GM23338 (cell line): ENCODE results near the gene MRNIP. TPM values are rescaled to one million over a fixed set of nuclear protein-coding genes. Genes with fewer than 3 reads are reported as not detected.

Source experiments
- ATAC-seq: fragments of 200-7000 bp; cut with Tn5 transposase; 3 replicates; pipeline ENCODE4 v1.9.1; 2020
- DNase-seq: peaks from one replicate; pipeline ENCODE4 v3.0.0-alpha.2; 2015; ENCODE audit warnings: low spot score
- H2AFZ ChIP-seq: fragments of 200-600 bp; sonication (generic); 2 replicates; pipeline ENCODE4 v1.8.0; 2016; ENCODE audit warnings: antibody characterized with exemption, mild to moderate bottlenecking, moderate library complexity
- H3F3A ChIP-seq: fragments of 200-600 bp; sonication (generic); replicated peaks from 2 replicates; pipeline ENCODE4 v1.8.0; 2017; ENCODE audit warnings: antibody characterized with exemption, mixed run types, low read depth
- H3K27ac ChIP-seq: fragments of 200-600 bp; sonication (generic); 2 replicates; pipeline ENCODE4 v1.6.1; 2016; ENCODE audit warnings: low read depth
- H3K27me3 ChIP-seq: fragments of 200-600 bp; sonication (generic); 2 replicates; pipeline ENCODE4 v1.8.0; 2016; ENCODE audit warnings: mild to moderate bottlenecking, mixed run types, moderate library complexity; ENCODE audit not compliant: insufficient read depth
- H3K36me3 ChIP-seq: fragments of 200-600 bp; sonication (generic); 2 replicates; pipeline ENCODE4 v1.8.0; 2016; ENCODE audit warnings: mild to moderate bottlenecking; ENCODE audit not compliant: insufficient read depth
- H3K4me1 ChIP-seq: fragments of 200-600 bp; sonication (generic); 2 replicates; pipeline ENCODE4 v1.8.0; 2016; ENCODE audit warnings: mild to moderate bottlenecking, moderate library complexity; ENCODE audit not compliant: insufficient read depth
- H3K4me2 ChIP-seq: fragments of 200-600 bp; sonication (generic); 2 replicates; pipeline ENCODE4 v1.7.1; 2017; ENCODE audit warnings: mixed run types
- H3K4me3 ChIP-seq: fragments of 200-600 bp; sonication (generic); 2 replicates; pipeline ENCODE4 v1.6.1; 2016; ENCODE audit warnings: mixed run types
- H3K79me2 ChIP-seq: fragments of 200-600 bp; sonication (generic); replicated peaks from 2 replicates; pipeline ENCODE4 v1.8.0; 2017; ENCODE audit warnings: mild to moderate bottlenecking; ENCODE audit not compliant: insufficient read depth
- H3K9me2 ChIP-seq: fragments of 200-600 bp; sonication (generic); 2 replicates; pipeline ENCODE4 v1.8.0; 2017; ENCODE audit not compliant: insufficient read depth
- H4K20me1 ChIP-seq: fragments of 200-600 bp; sonication (generic); replicated peaks from 2 replicates; pipeline ENCODE4 v1.8.0; 2017; ENCODE audit warnings: mild to moderate bottlenecking; ENCODE audit not compliant: insufficient read depth
- H3K27ac Mint-ChIP-seq: 2 replicates; pipeline ENCODE4 v1.8.0; 2020; ENCODE audit warnings: inconsistent platforms, mild to moderate bottlenecking, moderate library complexity, mixed read lengths
- H3K27me3 Mint-ChIP-seq: 3 replicates; pipeline ENCODE4 v1.8.0; 2022; ENCODE audit warnings: low read depth, mild to moderate bottlenecking, moderate library complexity, mixed read lengths, inconsistent platforms; ENCODE audit not compliant: insufficient read depth, poor library complexity
- H3K36me3 Mint-ChIP-seq: 3 replicates; pipeline ENCODE4 v1.8.0; 2021; ENCODE audit warnings: low read depth, mild to moderate bottlenecking, inconsistent platforms, moderate library complexity, mixed read lengths
- H3K4me1 Mint-ChIP-seq: 3 replicates; pipeline ENCODE4 v1.8.0; 2020; ENCODE audit warnings: mild to moderate bottlenecking, inconsistent platforms, mixed read lengths
- H3K4me3 Mint-ChIP-seq: 3 replicates; pipeline ENCODE4 v1.8.0; 2021; ENCODE audit warnings: moderate library complexity, mild to moderate bottlenecking, inconsistent platforms, mixed read lengths
- H3K9me3 Mint-ChIP-seq: 3 replicates; pipeline ENCODE4 v1.8.0; 2020; ENCODE audit warnings: moderate library complexity, mild to moderate bottlenecking, inconsistent platforms, mixed read lengths
- EZH2 ChIP-seq: fragments of 200-600 bp; sonication (generic); IDR thresholded peaks from one replicate; pipeline ENCODE4 v1.8.0; 2017; ENCODE audit warnings: antibody characterized with exemption, mild to moderate bottlenecking, low read depth; ENCODE audit not compliant: unreplicated experiment
- EZH2phosphoT487 ChIP-seq: fragments of 200-600 bp; sonication (generic); IDR thresholded peaks from one replicate; pipeline ENCODE4 v1.8.1; 2018; ENCODE audit warnings: antibody characterized with exemption; ENCODE audit not compliant: unreplicated experiment
- NANOG ChIP-seq: IDR thresholded peaks from 2 replicates; pipeline ENCODE4 v1.6.1; 2016; ENCODE audit warnings: antibody characterized with exemption, borderline replicate concordance
- POLR2AphosphoS5 ChIP-seq: IDR thresholded peaks from 2 replicates; pipeline ENCODE4 v1.6.1; 2016; ENCODE audit warnings: antibody characterized with exemption, low read depth
- polyA plus RNA-seq: library from polyadenylated mRNA; unstranded; fragments of >200 nt; fragmentation: Nextera tagmentation; extraction: Ambion mirVana; gene quantifications from 2 replicates; pipeline ENCODE4 v1.2.1, GENCODE V29; 2016
- total RNA-seq: library from RNA; depleted of rRNA; stranded (reverse); fragments of >200 nt; shearing (Covaris generic); gene quantifications from 2 replicates; pipeline ENCODE4 v1.2.3, GENCODE V29; 2014
- TF ChIP-seq, protein P1 (sequence below): fragments of 250-450 bp; sonication (Bioruptor Pico); IDR thresholded peaks from 2 replicates; pipeline ENCODE4 v1.5.0; 2020; ENCODE audit warnings: mild to moderate bottlenecking, moderate library complexity
- TF ChIP-seq, protein P2 (sequence below), 2 experiments: fragments of 200-600 bp in 1 of 2; sonication (generic) in 1 of 2; conservative IDR thresholded peaks; 2 replicates each; pipeline versions ENCODE4 v1.5.1 to v1.6.1; 2016 to 2017; ENCODE audit warnings: antibody characterized with exemption in 2 of 2, low read depth in 2 of 2, mild to moderate bottlenecking in 2 of 2, moderate library complexity in 1 of 2

MRNIP gene
- total and polyA plus RNA-seq, 2 experiments from 2014 or later = 18.2 to 34.4 TPM

DNA sequence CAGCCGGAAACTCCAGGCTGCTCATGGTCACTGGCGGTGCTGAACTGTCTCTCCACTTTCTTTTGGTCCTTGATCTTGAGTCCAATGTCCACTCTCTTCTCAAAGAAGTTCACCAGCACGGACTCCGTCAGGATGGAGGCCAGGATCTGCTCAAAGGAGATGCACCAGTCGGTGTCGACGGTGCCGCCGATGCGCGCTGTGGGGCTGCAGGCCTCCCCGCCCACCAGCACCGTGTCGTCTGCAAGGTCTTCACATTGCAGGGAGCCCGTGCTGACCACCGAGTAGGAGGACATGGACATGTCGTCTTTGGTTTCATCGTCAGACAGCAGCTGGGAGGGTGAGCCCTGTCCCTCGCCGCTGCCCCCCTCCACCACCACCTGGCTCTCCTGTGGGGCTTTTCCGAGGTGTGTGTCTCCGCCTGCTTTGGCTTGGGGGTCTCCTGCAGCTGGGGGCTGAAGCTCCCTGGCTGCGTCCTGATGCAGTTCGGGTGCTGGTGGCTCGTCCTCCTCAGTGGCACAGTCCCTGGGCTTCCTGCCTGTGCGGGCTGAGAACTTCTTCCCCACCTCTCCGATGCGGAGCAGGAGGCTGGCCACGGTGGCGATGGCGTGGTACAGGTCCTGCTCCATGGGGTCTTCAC is 5.0 kb upstream of the MRNIP start (continued):
- TF ChIP-seq, protein P1, sequence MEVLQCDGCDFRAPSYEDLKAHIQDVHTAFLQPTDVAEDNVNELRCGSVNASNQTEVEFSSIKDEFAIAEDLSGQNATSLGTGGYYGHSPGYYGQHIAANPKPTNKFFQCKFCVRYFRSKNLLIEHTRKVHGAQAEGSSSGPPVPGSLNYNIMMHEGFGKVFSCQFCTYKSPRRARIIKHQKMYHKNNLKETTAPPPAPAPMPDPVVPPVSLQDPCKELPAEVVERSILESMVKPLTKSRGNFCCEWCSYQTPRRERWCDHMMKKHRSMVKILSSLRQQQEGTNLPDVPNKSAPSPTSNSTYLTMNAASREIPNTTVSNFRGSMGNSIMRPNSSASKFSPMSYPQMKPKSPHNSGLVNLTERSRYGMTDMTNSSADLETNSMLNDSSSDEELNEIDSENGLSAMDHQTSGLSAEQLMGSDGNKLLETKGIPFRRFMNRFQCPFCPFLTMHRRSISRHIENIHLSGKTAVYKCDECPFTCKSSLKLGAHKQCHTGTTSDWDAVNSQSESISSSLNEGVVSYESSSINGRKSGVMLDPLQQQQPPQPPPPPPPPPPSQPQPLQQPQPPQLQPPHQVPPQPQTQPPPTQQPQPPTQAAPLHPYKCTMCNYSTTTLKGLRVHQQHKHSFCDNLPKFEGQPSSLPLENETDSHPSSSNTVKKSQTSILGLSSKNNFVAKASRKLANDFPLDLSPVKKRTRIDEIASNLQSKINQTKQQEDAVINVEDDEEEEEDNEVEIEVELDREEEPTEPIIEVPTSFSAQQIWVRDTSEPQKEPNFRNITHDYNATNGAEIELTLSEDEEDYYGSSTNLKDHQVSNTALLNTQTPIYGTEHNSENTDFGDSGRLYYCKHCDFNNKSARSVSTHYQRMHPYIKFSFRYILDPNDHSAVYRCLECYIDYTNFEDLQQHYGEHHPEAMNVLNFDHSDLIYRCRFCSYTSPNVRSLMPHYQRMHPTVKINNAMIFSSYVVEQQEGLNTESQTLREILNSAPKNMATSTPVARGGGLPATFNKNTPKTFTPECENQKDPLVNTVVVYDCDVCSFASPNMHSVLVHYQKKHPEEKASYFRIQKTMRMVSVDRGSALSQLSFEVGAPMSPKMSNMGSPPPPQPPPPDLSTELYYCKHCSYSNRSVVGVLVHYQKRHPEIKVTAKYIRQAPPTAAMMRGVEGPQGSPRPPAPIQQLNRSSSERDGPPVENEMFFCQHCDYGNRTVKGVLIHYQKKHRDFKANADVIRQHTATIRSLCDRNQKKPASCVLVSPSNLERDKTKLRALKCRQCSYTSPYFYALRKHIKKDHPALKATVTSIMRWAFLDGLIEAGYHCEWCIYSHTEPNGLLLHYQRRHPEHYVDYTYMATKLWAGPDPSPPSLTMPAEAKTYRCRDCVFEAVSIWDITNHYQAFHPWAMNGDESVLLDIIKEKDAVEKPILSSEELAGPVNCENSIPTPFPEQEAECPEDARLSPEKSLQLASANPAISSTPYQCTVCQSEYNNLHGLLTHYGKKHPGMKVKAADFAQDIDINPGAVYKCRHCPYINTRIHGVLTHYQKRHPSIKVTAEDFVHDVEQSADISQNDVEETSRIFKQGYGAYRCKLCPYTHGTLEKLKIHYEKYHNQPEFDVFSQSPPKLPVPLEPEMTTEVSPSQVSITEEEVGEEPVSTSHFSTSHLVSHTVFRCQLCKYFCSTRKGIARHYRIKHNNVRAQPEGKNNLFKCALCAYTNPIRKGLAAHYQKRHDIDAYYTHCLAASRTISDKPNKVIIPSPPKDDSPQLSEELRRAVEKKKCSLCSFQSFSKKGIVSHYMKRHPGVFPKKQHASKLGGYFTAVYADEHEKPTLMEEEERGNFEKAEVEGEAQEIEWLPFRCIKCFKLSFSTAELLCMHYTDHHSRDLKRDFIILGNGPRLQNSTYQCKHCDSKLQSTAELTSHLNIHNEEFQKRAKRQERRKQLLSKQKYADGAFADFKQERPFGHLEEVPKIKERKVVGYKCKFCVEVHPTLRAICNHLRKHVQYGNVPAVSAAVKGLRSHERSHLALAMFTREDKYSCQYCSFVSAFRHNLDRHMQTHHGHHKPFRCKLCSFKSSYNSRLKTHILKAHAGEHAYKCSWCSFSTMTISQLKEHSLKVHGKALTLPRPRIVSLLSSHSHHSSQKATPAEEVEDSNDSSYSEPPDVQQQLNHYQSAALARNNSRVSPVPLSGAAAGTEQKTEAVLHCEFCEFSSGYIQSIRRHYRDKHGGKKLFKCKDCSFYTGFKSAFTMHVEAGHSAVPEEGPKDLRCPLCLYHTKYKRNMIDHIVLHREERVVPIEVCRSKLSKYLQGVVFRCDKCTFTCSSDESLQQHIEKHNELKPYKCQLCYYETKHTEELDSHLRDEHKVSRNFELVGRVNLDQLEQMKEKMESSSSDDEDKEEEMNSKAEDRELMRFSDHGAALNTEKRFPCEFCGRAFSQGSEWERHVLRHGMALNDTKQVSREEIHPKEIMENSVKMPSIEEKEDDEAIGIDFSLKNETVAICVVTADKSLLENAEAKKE (CRISPR knock-in tag) = no peak
- TF ChIP-seq NANOG = no peak
- TF ChIP-seq POLR2AphosphoS5 = no peak
- TF ChIP-seq, protein P2, sequence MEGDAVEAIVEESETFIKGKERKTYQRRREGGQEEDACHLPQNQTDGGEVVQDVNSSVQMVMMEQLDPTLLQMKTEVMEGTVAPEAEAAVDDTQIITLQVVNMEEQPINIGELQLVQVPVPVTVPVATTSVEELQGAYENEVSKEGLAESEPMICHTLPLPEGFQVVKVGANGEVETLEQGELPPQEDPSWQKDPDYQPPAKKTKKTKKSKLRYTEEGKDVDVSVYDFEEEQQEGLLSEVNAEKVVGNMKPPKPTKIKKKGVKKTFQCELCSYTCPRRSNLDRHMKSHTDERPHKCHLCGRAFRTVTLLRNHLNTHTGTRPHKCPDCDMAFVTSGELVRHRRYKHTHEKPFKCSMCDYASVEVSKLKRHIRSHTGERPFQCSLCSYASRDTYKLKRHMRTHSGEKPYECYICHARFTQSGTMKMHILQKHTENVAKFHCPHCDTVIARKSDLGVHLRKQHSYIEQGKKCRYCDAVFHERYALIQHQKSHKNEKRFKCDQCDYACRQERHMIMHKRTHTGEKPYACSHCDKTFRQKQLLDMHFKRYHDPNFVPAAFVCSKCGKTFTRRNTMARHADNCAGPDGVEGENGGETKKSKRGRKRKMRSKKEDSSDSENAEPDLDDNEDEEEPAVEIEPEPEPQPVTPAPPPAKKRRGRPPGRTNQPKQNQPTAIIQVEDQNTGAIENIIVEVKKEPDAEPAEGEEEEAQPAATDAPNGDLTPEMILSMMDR (conservative IDR thresholded peaks at IDR 0.05; ENCODE audit: low read depth in 2 of 2) = no peak
- no peak for TF ChIP-seq EZH2

DNA sequence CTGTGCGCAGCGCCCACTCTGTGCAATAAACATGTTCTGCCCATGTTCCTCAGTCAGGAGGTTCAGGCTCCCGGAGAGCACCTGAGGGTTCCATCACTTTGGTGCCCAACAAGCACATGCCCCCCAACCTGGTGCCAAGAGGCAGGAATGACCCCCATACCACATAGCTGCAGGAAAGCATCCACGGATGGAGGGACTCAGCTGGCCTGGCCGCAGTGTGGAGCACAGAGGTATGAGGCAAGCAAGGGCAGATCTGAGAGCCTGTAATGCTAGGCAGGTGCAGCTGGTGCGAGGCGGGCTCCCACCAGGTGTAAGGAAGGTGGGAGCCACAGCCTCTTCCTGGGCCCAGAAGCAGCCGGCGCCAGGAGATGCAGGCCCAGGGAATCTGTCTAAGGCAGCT is 4.3 kb upstream of the MRNIP start:
- Histone ChIP-seq H3K79me2 (no peaks in the 10 kb centered on the region), H3K4me3 (no peak overlapping the region), H3F3A (peaks cover 13% of the 10 kb centered on the region; the same call in 1 of the 2 replicates), H3K4me2 (no peak overlapping the region), H3K27ac (no peak overlapping the region), H4K20me1 (no peaks in the 10 kb centered on the region), H3K4me1 (peaks cover 7% of the 10 kb centered on the region), H3K27me3 (no peaks in the 10 kb centered on the region), H3K36me3 (no peaks in the 10 kb centered on the region), H2AFZ (no peak overlapping the region), H3K9me2 (no peaks in the 10 kb centered on the region)
- Mint-ChIP-seq H3K4me3 (no peak overlapping the region), H3K36me3 (peaks cover 39% of the 10 kb centered on the region), H3K27ac (no peak overlapping the region), H3K4me1 (peaks cover 19% of the 10 kb centered on the region), H3K9me3 (peaks cover 10% of the 10 kb centered on the region), H3K27me3 (peaks cover 19% of the 10 kb centered on the region)
- no peak for DNase-seq
- ATAC-seq = no peak
- TF ChIP-seq EZH2 (no peak), EZH2phosphoT487 (no peak)
